Sigmoid colon (tissue), 3 donors: ENCODE measurements around the gene TMEM174.

ENCODE experiments used
- CTCF ChIP-seq, 4 experiments: fragments of 450-650 bp in 3 of 4; fragments of 200-600 bp in 1 of 4; IDR thresholded peaks; one replicate each; pipeline ENCODE4 v1.5.1; 2016 to 2019; ENCODE audit warnings: antibody characterized with exemption in 4 of 4, mild to moderate bottlenecking in 3 of 4, moderate library complexity in 2 of 4
- POLR2A ChIP-seq, 2 donors: fragments of 450-650 bp; IDR thresholded peaks; one replicate each; pipeline ENCODE4 v1.6.1; 2016; ENCODE audit warnings: antibody characterized with exemption in 2 of 2, mild to moderate bottlenecking in 2 of 2, moderate library complexity in 2 of 2

DNA sequence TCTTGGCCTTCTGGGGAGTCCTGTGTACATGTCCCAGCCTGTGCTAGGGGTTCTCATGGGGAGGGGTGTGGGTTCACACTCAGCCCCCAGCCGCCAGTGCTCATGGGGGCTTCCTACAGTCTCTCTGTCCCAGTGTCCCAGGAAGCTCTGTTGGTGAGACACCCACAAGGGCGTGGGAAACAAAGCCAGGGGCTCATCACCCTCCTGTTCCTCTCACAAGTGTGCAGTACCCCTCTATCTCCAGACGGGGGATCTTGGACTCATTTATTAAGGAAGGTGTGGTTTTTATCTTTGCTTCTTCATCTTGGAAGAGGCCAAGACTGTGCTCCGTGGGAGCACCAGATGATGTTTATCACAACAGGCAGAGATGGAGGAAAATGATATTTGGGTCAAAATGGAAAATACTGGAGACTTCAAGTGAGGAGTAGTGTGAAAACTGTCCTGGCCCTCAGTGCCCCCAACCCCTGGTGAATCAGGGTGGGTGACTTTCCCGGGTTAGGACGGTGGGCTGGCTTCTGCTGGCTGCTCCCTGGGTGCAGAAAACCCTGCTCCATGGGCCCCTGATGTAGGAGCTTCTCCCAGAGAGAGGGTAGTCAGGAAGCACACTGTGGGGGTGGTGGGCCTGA, 37.5 kb upstream of the TMEM174 start:
- TF ChIP-seq CTCF (IDR thresholded peaks at IDR 0.05) (no peak), POLR2A (IDR thresholded peaks at IDR 0.05) (no peak)
